HCT116 (cell line): Measurements from ENCODE around the gene EDDM3A.
"Not testable (repeated sequence)": the region's sequence is repeated elsewhere in the genome, so short reads cannot be mapped to it uniquely, and the experiment has no call there.

Experiments used
- CTCF ChIP-seq, 3 experiments: fragments of 200-600 bp in 1 of 3; sonication (generic) in 1 of 3; IDR thresholded peaks in 2 of 3; conservative IDR thresholded peaks in 1 of 3; 2 replicates each; pipeline ENCODE4 v1.5.1; 2012 to 2017; ENCODE audit warnings: low read depth in 2 of 3, low read length in 2 of 3, antibody characterized with exemption in 1 of 3, borderline replicate concordance in 1 of 3, control low read depth in 1 of 3, mild to moderate bottlenecking in 1 of 3, mixed read lengths in 1 of 3, mixed run types in 1 of 3, moderate library complexity in 1 of 3; ENCODE audit not compliant: insufficient read depth in 1 of 3
- POLR2A ChIP-seq: IDR thresholded peaks from 2 replicates; pipeline ENCODE4 v1.7.0; 2011; ENCODE audit warnings: borderline replicate concordance; ENCODE audit not compliant: insufficient read depth, insufficient read length; ENCODE audit errors: extremely low read depth
- TCF7L2 ChIP-seq: IDR thresholded peaks from 2 replicates; pipeline ENCODE4 v1.7.0; 2011; ENCODE audit warnings: borderline replicate concordance, inconsistent platforms; ENCODE audit not compliant: insufficient read depth, insufficient read length; ENCODE audit errors: extremely low read depth
- ZFX ChIP-seq: fragments of 450-650 bp; IDR thresholded peaks from 2 replicates; pipeline ENCODE4 v1.6.1; 2017

- TF ChIP-seq CTCF (IDR thresholded peaks at IDR 0.05 in 2 of 3, conservative IDR thresholded peaks at IDR 0.05 in 1 of 3; ENCODE audit: borderline replicate concordance in 1 of 3, insufficient read depth in 1 of 3, low read depth in 2 of 3, low read length in 2 of 3); TCF7L2; POLR2A; ZFX: not testable (repeated sequence)
Measured at GRCh38 chr14:20738292-20738691, 7.4 kb upstream of the EDDM3A start.
